ENCODE results near the gene RIN3. TPM values are rescaled to one million over a fixed set of nuclear protein-coding genes. Genes with fewer than 3 reads are reported as not detected.

Gene RIN3
- total RNA-seq, 1 donor from 2014 or later = 2.9 TPM

DNA sequence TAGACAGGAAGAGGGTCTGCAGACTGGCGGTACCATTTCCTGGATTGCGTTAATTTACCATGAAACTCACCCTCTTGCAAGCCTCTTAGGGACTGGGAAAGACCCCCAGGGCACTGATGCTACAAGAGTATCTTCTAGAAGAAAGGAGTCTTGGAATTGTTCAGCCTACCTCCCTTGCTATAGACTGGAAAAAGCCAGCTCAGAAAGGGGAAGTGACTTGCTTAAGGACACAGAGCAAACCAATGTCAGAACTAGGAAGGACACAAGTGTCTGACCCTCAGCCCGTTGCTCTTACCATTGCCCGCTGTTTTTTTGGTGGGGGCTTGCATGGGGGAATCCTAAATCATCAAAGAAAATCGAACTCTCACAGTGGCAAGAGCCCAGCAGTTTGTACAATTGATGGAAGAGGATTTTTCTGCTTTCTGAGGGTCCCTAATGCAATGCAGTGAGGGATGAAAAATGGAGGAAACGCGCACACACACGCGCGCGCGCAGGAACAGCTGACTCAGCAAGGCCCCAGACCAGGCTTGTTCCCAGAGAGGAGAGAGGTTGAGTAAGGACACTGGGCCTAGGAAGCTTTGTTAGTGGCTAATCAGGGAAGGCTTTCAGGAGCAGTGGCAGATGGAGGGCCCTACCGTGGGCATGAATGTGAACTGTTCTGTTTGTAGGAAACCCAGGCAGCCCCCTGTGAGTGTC is 50.9 kb downstream of the RIN3 start:
- Histone ChIP-seq H3K4me3 (ENCODE audit: low read depth, low read length) (no peak overlapping the region), H3K27me3 (ENCODE audit: control insufficient read depth, insufficient read depth, low read length) (no peaks in the 10 kb centered on the region), H3K36me3 (ENCODE audit: control insufficient read depth, insufficient read depth, low read length) (no peaks in the 10 kb centered on the region)
- no peak for FAIRE-seq
- TF ChIP-seq, protein P1, sequence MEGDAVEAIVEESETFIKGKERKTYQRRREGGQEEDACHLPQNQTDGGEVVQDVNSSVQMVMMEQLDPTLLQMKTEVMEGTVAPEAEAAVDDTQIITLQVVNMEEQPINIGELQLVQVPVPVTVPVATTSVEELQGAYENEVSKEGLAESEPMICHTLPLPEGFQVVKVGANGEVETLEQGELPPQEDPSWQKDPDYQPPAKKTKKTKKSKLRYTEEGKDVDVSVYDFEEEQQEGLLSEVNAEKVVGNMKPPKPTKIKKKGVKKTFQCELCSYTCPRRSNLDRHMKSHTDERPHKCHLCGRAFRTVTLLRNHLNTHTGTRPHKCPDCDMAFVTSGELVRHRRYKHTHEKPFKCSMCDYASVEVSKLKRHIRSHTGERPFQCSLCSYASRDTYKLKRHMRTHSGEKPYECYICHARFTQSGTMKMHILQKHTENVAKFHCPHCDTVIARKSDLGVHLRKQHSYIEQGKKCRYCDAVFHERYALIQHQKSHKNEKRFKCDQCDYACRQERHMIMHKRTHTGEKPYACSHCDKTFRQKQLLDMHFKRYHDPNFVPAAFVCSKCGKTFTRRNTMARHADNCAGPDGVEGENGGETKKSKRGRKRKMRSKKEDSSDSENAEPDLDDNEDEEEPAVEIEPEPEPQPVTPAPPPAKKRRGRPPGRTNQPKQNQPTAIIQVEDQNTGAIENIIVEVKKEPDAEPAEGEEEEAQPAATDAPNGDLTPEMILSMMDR (IDR thresholded peaks at IDR 0.05; ENCODE audit: insufficient read depth, low read length, severe bottlenecking) = no peak
- no peak for DNase-seq (ENCODE audit: low read depth)

DNA sequence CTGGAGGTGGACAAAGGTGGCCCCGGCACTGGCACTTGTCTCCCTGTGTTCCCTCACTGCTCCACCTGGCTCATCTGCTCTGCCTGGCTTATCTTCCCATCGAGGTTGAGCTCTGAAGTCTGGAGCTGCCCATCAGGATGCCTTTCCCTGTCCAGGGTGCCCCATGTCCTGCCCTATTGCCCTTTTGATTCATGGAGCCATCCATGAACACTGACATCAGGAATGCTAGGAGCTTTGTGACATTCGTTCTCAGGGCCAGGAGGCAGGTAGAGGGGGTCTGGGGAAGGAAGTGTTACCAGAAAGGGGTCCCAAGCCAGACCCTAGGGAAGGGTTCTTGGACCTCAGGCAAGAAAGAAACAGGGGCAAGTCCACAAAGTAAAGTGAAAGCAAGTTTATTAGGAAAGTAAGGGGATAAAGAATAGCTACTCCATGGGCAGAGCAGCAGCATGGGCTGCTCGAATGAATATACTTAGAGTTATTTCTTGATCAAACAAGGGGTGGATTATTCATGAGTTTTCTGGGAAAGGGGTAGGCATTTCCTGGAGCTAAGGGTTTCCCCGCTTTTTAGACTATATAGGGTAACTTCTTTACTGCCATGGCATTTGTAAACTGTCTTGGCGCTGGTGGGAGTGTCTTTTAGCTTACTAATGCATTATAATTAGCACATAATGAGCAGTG is 51.6 kb downstream of the RIN3 start:
- no peak overlapping the region for H3K4me3 ChIP-seq (ENCODE audit: low read depth, low read length)
- TF ChIP-seq, protein P1 (IDR thresholded peaks at IDR 0.05; ENCODE audit: insufficient read depth, low read length, severe bottlenecking) = no peak
- no peaks in the 10 kb centered on the region for H3K27me3 ChIP-seq (ENCODE audit: control insufficient read depth, insufficient read depth, low read length)
- DNase-seq (ENCODE audit: low read depth) (peak; percentile 65), FAIRE-seq (no peak)
- H3K36me3 ChIP-seq (ENCODE audit: control insufficient read depth, insufficient read depth, low read length) = no peaks in the 10 kb centered on the region

DNA sequence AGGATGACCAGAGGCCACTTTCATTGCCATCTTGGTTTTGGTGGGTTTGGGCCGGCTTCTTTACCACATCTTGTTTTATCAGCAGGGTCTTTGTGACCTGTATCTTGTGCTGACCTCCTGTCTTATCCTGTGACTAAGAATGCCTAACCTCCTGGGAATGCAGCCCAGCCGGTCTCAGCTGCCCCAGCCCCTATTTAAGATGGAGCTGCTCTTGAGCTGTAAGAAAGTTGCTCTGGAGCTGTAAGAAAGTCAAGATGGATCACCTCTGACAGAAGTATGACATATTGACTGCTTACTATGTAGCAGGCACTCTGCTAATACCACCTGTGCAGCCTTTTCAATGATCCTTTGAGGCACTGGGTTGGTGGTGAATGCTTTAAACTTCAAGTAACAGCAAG is 52.1 kb downstream of the RIN3 start:
- DNase-seq (ENCODE audit: low read depth) (peak; percentile 77), FAIRE-seq (no peak)
- Histone ChIP-seq H3K36me3 (ENCODE audit: control insufficient read depth, insufficient read depth, low read length) (no peaks in the 10 kb centered on the region), H3K4me3 (ENCODE audit: low read depth, low read length) (no peak overlapping the region), H3K27me3 (ENCODE audit: control insufficient read depth, insufficient read depth, low read length) (no peaks in the 10 kb centered on the region)
- TF ChIP-seq, protein P1 (IDR thresholded peaks at IDR 0.05; ENCODE audit: insufficient read depth, low read length, severe bottlenecking) = no peak

DNA sequence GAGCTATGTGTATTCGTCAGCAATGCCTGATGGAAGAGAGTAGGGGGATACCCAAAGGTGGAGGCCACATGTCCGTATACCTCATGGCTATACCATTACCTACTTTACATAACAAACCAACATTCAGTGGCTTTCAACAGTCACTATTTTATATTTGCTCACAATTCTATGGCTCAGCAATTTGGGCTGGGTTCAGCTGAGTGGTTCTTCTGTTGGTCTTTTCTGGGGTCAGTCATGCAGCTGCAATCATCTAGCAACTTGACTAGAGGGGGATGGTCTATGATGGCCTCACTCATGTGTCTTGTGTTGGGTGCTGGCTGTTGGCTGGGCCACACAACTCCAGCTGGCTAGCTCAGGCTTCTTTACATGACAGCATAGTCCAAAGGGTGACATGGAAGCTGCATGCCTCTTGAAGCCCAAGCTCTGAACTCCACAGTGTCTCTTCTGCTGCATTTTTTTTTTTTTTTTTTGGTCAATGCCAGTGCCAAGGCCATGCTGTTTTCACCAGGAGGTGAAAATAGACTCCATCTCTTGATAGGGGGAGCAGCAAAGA is 53.7 kb downstream of the RIN3 start:
- TF ChIP-seq, protein P1 (IDR thresholded peaks at IDR 0.05; ENCODE audit: insufficient read depth, low read length, severe bottlenecking) = no peak
- H3K27me3 ChIP-seq (ENCODE audit: control insufficient read depth, insufficient read depth, low read length) = no peaks in the 10 kb centered on the region
- no peaks in the 10 kb centered on the region for H3K36me3 ChIP-seq (ENCODE audit: control insufficient read depth, insufficient read depth, low read length)
- DNase-seq (ENCODE audit: low read depth) (no peak), FAIRE-seq (no peak)
- H3K4me3 ChIP-seq (ENCODE audit: low read depth, low read length) = no peak overlapping the region

DNA sequence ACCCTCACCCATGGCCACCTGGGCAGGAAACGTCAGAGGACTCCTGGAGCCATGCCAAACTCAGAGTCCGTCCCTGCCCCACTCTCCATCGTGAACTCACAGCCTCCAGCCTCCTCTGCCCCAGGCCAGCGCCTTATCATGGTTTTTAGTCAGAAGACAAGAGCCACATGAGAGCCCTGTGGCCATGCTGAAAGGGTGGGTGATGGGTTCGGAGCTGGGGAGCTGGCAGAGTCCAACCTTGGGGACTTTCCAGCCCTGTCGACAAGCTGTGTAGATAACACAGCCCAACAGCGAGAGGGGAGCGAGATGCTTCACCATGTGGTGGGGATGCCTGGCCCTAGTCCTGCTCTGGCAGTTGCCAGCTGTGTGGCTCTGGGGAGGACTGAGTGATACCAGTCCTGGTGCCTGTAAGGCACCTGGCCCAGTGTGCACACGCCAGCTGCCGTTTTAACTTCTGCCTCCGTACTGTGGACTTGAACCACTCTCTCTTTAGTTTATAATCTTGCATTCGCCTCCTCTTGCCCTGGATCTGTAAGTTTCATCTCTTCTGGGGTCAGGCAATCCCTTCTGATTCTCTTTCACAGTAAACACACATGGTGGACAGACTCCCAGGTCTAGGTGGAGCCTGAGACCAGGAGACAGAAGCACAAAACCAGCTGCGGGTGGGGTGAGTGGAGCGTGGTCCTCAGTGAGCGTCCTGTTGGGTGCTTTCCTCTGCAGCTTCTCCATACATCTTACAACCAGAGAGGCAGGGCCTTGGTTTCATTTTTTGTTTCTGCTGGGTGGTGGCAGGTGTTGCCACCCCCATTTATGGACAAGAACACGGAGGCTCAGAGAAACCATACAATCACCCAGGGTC is 55.3 kb downstream of the RIN3 start:
- Histone ChIP-seq H3K27me3 (ENCODE audit: control insufficient read depth, insufficient read depth, low read length) (no peaks in the 10 kb centered on the region), H3K4me3 (ENCODE audit: low read depth, low read length) (no peak overlapping the region), H3K36me3 (ENCODE audit: control insufficient read depth, insufficient read depth, low read length) (no peaks in the 10 kb centered on the region)
- FAIRE-seq = no peak
- TF ChIP-seq, protein P1 (IDR thresholded peaks at IDR 0.05; ENCODE audit: insufficient read depth, low read length, severe bottlenecking) = no peak
- DNase-seq (ENCODE audit: low read depth) = no peak
